Fibroblast of lung (primary cell): ENCODE measurements around the gene RBM20. TPM values are rescaled to one million over a fixed set of nuclear protein-coding genes. Genes with fewer than 3 reads are reported as not detected.
A peak's percentile ranks its signal among the peaks of the same experiment; 100 is the strongest.

Source experiments
- DNase-seq, 2 donors: peaks; one replicate each; pipeline versions ENCODE4 v3.0.0 to v3.0.0-alpha.2; 2010; ENCODE audit warnings: low read depth in 2 of 2
- H2AFZ ChIP-seq: 2 replicates; pipeline ENCODE4 v1.5.1; 2012; ENCODE audit warnings: low read length, control low read depth, inconsistent platforms
- H3K27ac ChIP-seq: 2 replicates; pipeline ENCODE4 v1.5.1; 2011; ENCODE audit warnings: low read length, control low read depth; ENCODE audit not compliant: insufficient read depth
- H3K27me3 ChIP-seq: 2 replicates; pipeline ENCODE4 v1.5.1; 2011; ENCODE audit warnings: mild to moderate bottlenecking, low read length; ENCODE audit not compliant: control insufficient read depth, insufficient read depth
- H3K36me3 ChIP-seq: 2 replicates; pipeline ENCODE4 v1.5.1; 2011; ENCODE audit warnings: low read length; ENCODE audit not compliant: control insufficient read depth, insufficient read depth
- H3K4me1 ChIP-seq: 2 replicates; pipeline ENCODE4 v1.5.1; 2011; ENCODE audit warnings: low read length; ENCODE audit not compliant: control insufficient read depth, insufficient read depth; ENCODE audit errors: extremely low read depth
- H3K4me2 ChIP-seq: 2 replicates; pipeline ENCODE4 v1.5.1; 2011; ENCODE audit warnings: low read length, control low read depth; ENCODE audit not compliant: insufficient read depth; ENCODE audit errors: extremely low read depth
- H3K4me3 ChIP-seq, 4 experiments: fragments of 200-600 bp in 1 of 4; sonication (generic) in 1 of 4; replicated peaks in 1 of 4; 2 replicates each; pipeline ENCODE4 v1.5.1; 2011 to 2016; ENCODE audit warnings: low read length in 4 of 4, low read depth in 3 of 4, mild to moderate bottlenecking in 3 of 4, control low read depth in 2 of 4, inconsistent platforms in 1 of 4, mixed read lengths in 1 of 4; ENCODE audit not compliant: insufficient read depth in 1 of 4; ENCODE audit errors: control extremely low read depth in 1 of 4
- H3K79me2 ChIP-seq: 2 replicates; pipeline ENCODE4 v1.5.1; 2012; ENCODE audit warnings: mild to moderate bottlenecking, low read length, inconsistent platforms; ENCODE audit not compliant: control insufficient read depth, insufficient read depth
- H3K9ac ChIP-seq: 2 replicates; pipeline ENCODE4 v1.5.1; 2011; ENCODE audit warnings: mild to moderate bottlenecking, low read length, control low read depth; ENCODE audit not compliant: insufficient read depth
- H3K9me3 ChIP-seq: 2 replicates; pipeline ENCODE4 v1.5.1; 2012; ENCODE audit warnings: low read depth, low read length; ENCODE audit not compliant: control insufficient read depth, insufficient read depth
- H4K20me1 ChIP-seq: 2 replicates; pipeline ENCODE4 v1.5.1; 2011; ENCODE audit warnings: low read length; ENCODE audit not compliant: control insufficient read depth, insufficient read depth; ENCODE audit errors: extremely low read depth
- EZH2 ChIP-seq: IDR thresholded peaks from 2 replicates; pipeline ENCODE4 v1.5.1; 2012; ENCODE audit warnings: low read length, control low read depth, mild to moderate bottlenecking; ENCODE audit errors: missing control alignments
- polyA plus RNA-seq, 2 donors: library from polyadenylated mRNA; depleted of rRNA in 1 of 2; stranded (reverse) in 1 of 2; unstranded in 1 of 2; fragments of >200 nt; gene quantifications; 2 replicates each; pipeline ENCODE4 v1.2.1, GENCODE V29; 2011 to 2012; ENCODE audit warnings: missing spikeins in 1 of 2
- total RNA-seq: library from RNA; depleted of rRNA; stranded (reverse); fragments of >200 nt; gene quantifications from 2 replicates; pipeline ENCODE4 v1.2.1, GENCODE V29; 2014
- TF ChIP-seq, protein P1 (sequence below), 2 donors: IDR thresholded peaks in 1 of 2; conservative IDR thresholded peaks in 1 of 2; 1 replicate in 1 of 2; 2 replicates in 1 of 2; pipeline ENCODE4 v1.5.1; 2011 to 2012; ENCODE audit warnings: low read length in 2 of 2, control low read depth in 1 of 2, inconsistent platforms in 1 of 2, low read depth in 1 of 2, mild to moderate bottlenecking in 1 of 2

Gene RBM20
- total and polyA plus RNA-seq, 2 donors (not counting 1 experiment from before 2014, with no cell fraction given): under 0.01 to 0.05 TPM

- Histone ChIP-seq H3K4me1 (peaks cover 5% of the 10 kb centered on the region), H3K9me3 (no peaks in the 10 kb centered on the region), H3K4me3 (peak overlapping the region; percentile 69 to 91 (median 86)), H3K27me3 (no peaks in the 10 kb centered on the region), H3K79me2 (peaks cover 9% of the 10 kb centered on the region), H3K27ac (peak overlapping the region; percentile 75), H4K20me1 (no peaks in the 10 kb centered on the region), H3K36me3 (no peaks in the 10 kb centered on the region), H3K4me2 (peak overlapping the region; percentile 97), H2AFZ (peak overlapping the region; percentile 41), H3K9ac (peak overlapping the region; percentile 86)
- TF ChIP-seq EZH2: no peak
- TF ChIP-seq, protein P1, sequence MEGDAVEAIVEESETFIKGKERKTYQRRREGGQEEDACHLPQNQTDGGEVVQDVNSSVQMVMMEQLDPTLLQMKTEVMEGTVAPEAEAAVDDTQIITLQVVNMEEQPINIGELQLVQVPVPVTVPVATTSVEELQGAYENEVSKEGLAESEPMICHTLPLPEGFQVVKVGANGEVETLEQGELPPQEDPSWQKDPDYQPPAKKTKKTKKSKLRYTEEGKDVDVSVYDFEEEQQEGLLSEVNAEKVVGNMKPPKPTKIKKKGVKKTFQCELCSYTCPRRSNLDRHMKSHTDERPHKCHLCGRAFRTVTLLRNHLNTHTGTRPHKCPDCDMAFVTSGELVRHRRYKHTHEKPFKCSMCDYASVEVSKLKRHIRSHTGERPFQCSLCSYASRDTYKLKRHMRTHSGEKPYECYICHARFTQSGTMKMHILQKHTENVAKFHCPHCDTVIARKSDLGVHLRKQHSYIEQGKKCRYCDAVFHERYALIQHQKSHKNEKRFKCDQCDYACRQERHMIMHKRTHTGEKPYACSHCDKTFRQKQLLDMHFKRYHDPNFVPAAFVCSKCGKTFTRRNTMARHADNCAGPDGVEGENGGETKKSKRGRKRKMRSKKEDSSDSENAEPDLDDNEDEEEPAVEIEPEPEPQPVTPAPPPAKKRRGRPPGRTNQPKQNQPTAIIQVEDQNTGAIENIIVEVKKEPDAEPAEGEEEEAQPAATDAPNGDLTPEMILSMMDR (conservative IDR thresholded peaks at IDR 0.05 in 1 of 2, IDR thresholded peaks at IDR 0.05 in 1 of 2; ENCODE audit: low read depth in 1 of 2, low read length in 2 of 2): no peak
- peak in 1 of 2 donors; percentile 17 for DNase-seq
Measured at GRCh38 chr10:110872984-110873923, 229.1 kb downstream of the RBM20 start.

DNA sequence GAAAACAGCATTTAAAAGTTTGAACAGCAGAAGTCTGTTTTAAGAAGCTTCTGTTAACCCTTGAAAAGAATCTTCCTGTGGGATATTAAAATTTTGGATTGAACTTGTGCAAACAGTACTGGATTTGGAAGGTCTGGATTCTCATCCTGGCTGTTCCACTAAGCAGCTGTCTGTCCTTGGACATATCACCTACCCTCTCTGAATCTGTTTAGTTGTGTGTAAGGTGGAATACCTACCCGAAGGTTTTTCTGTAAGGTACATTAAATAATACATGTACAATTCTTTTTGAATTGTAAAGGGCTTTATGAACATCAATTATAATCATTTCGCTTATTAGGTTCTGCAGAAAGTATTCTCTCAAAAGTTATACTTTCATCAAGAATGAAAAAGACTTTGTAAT lies 229.8 kb downstream of the RBM20 start:
- no peak overlapping the region for H3K9ac ChIP-seq
- DNase-seq: no peak
- H3K27ac ChIP-seq: no peak overlapping the region
- no peaks in the 10 kb centered on the region for H3K36me3 ChIP-seq
- peaks cover 5% of the 10 kb centered on the region for H3K4me1 ChIP-seq
- peak overlapping the region; percentile 69 to 91 (median 86) for H3K4me3 ChIP-seq
- peaks cover 9% of the 10 kb centered on the region for H3K79me2 ChIP-seq
- H3K4me2 ChIP-seq: peak overlapping the region; percentile 97
- H3K9me3 ChIP-seq: no peaks in the 10 kb centered on the region
- H2AFZ ChIP-seq: no peak overlapping the region
- H3K27me3 ChIP-seq: no peaks in the 10 kb centered on the region
- no peaks in the 10 kb centered on the region for H4K20me1 ChIP-seq
- TF ChIP-seq EZH2: no peak
- TF ChIP-seq, protein P1 (conservative IDR thresholded peaks at IDR 0.05 in 1 of 2, IDR thresholded peaks at IDR 0.05 in 1 of 2; ENCODE audit: low read depth in 1 of 2, low read length in 2 of 2): no peak

DNA sequence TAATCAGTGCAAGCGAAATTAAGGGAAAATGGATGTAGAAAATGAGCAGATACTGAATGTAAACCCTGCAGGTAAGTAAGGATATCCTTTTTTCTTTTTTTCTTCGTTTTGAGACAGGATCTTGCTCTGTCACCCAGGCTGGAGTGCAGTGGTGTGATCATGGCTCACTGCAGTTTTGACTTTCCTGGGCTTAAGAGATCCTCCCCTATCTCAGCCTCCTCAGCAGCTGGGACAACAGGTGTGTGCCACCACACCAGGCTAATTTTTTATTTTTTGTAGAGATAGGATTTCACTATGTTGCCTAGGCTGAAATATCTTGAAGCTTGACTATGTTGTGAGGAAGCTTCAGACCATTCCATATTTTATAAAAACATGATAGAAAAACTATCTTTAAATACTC lies 231.9 kb downstream of the RBM20 start:
- Histone ChIP-seq H3K4me2 (no peak overlapping the region), H3K4me1 (peaks cover 4% of the 10 kb centered on the region), H2AFZ (no peak overlapping the region), H3K36me3 (no peaks in the 10 kb centered on the region), H3K9me3 (no peaks in the 10 kb centered on the region), H3K27ac (no peak overlapping the region), H3K79me2 (peaks cover 9% of the 10 kb centered on the region), H4K20me1 (no peaks in the 10 kb centered on the region), H3K4me3 (no peak overlapping the region), H3K9ac (no peak overlapping the region), H3K27me3 (no peaks in the 10 kb centered on the region)
- DNase-seq: no peak
- no peak for TF ChIP-seq EZH2
- TF ChIP-seq, protein P1 (conservative IDR thresholded peaks at IDR 0.05 in 1 of 2, IDR thresholded peaks at IDR 0.05 in 1 of 2; ENCODE audit: low read depth in 1 of 2, low read length in 2 of 2): no peak
